HG02973 (cell line): Measurements from ENCODE around the gene AMY1C.
"Not testable (repeated sequence)": the region's sequence is repeated elsewhere in the genome, so short reads cannot be mapped to it uniquely, and the experiment has no call there.

Experiments
- ATAC-seq: cut with Tn5 transposase; IDR thresholded peaks from one replicate; pipeline ENCODE4 v1.9.1; 2021; ENCODE audit warnings: moderate library complexity; ENCODE audit not compliant: unreplicated experiment

Gene AMY1C

GRCh38 chr1:103749598-103749997 is at the start of gene AMY1C:
Gene AMY1C (plus strand): TSS chr1:103749898. CDS start chr1:103750470, 572 bp downstream.
- ATAC-seq = not testable (repeated sequence)

GRCh38 chr1:103700669-103701068 is 49.0 kb upstream of the AMY1C start:
- not testable (repeated sequence) for ATAC-seq

GRCh38 chr1:103701256-103701655 is 48.4 kb upstream of the AMY1C start:
- ATAC-seq = not testable (repeated sequence)

GRCh38 chr1:103707670-103708069 is 42.0 kb upstream of the AMY1C start:
- not testable (repeated sequence) for ATAC-seq

- ATAC-seq = not testable (repeated sequence)
These were observed 39.3 kb upstream of the AMY1C start for GRCh38 chr1:103710381-103710780.

- not testable (repeated sequence) for ATAC-seq
These were observed 32.3 kb upstream of the AMY1C start for GRCh38 chr1:103717404-103717803.

GRCh38 chr1:103721473-103721872 is 28.2 kb upstream of the AMY1C start:
- not testable (repeated sequence) for ATAC-seq

- ATAC-seq = not testable (repeated sequence)
These were observed 14.4 kb upstream of the AMY1C start for GRCh38 chr1:103735334-103735733.

- ATAC-seq = not testable (repeated sequence)
These were observed 11.7 kb upstream of the AMY1C start for GRCh38 chr1:103738031-103738430.

GRCh38 chr1:103744449-103744848 is 5.2 kb upstream of the AMY1C start:
- not testable (repeated sequence) for ATAC-seq

- ATAC-seq = not testable (repeated sequence)
These were observed 4.7 kb upstream of the AMY1C start for GRCh38 chr1:103745040-103745439.

GRCh38 chr1:103748273-103748672 is 1.4 kb upstream of the AMY1C start:
- not testable (repeated sequence) for ATAC-seq

- ATAC-seq = no peak
These were observed 12.2 kb downstream of the AMY1C start for GRCh38 chr1:103761896-103762295.

- peak; percentile 40 for ATAC-seq
These were observed 30.2 kb downstream of the AMY1C start for GRCh38 chr1:103779932-103780331.

GRCh38 chr1:103783944-103784377 is 34.3 kb downstream of the AMY1C start:
- ATAC-seq = peak; percentile 63

GRCh38 chr1:103788377-103788776 is 38.7 kb downstream of the AMY1C start:
- no peak for ATAC-seq

- ATAC-seq = no peak
These were observed 40.5 kb downstream of the AMY1C start for GRCh38 chr1:103790172-103790571.
